Body of pancreas (tissue), 4 donors: ENCODE data around the gene MAML3. TPM values are rescaled to one million over a fixed set of nuclear protein-coding genes. Genes with fewer than 3 reads are reported as not detected.

Experiments
- ATAC-seq: fragments of 150-250 bp; one replicate; pipeline ENCODE4 v1.9.1; 2016
- DNase-seq, 4 donors: peaks; one replicate each; pipeline ENCODE4 v3.0.0-alpha.2; 2019
- H3K27ac ChIP-seq, 4 donors: fragments of 200-600 bp; sonication (generic); 1 replicate in 3 of 4; 2 replicates in 1 of 4; pipeline versions ENCODE4 v1.5.1 to v1.6.1; 2016 to 2019; ENCODE audit warnings: mild to moderate bottlenecking in 1 of 4, mixed read lengths in 1 of 4, moderate library complexity in 1 of 4
- H3K27me3 ChIP-seq, 2 donors: fragments of 200-600 bp; sonication (generic); one replicate each; pipeline ENCODE4 v1.6.0; 2016; ENCODE audit warnings: mild to moderate bottlenecking in 1 of 2
- H3K36me3 ChIP-seq, 2 donors: fragments of 200-600 bp; sonication (generic); replicated peaks in 1 of 2; 2 replicates each; pipeline ENCODE4 v1.5.1; 2016; ENCODE audit warnings: low read depth in 2 of 2; ENCODE audit not compliant: insufficient read depth in 1 of 2
- H3K4me1 ChIP-seq: fragments of 200-600 bp; sonication (generic); one replicate; pipeline ENCODE4 v1.6.0; 2016
- H3K4me3 ChIP-seq, 2 donors: fragments of 200-600 bp; sonication (generic); 1 replicate in 1 of 2; 2 replicates in 1 of 2; pipeline ENCODE4 v1.5.1; 2016 to 2019
- H3K9me3 ChIP-seq, 3 donors: fragments of 200-600 bp; sonication (generic); 1 replicate in 2 of 3; 2 replicates in 1 of 3; pipeline ENCODE4 v1.5.1; 2016
- POLR2A ChIP-seq, 3 donors: fragments of 450-650 bp; IDR thresholded peaks; one replicate each; pipeline ENCODE4 v1.6.1; 2016; ENCODE audit warnings: antibody characterized with exemption in 3 of 3, mild to moderate bottlenecking in 2 of 3
- WGBS, 2 donors: methylation state at CpG; one replicate each; pipeline ENCODE4 v1.1.5; 2017; 5-methylcytosine and 5-hydroxymethylcytosine counted together
- intact Hi-C: fragments of 100-400 bp; cut with DNase I; formaldehyde crosslinking; loops from one replicate; pipeline ENCODE4 v1.15.1; 2023
- total RNA-seq, 2 donors: library from RNA; depleted of rRNA; stranded (reverse); fragments of >200 nt; gene quantifications; one replicate each; pipeline ENCODE4 v1.1.0, GENCODE V29; 2016
- TF ChIP-seq, protein P1 (sequence below), 7 experiments: fragments of 450-650 bp in 4 of 7; fragments of 200-600 bp in 3 of 7; sonication (generic) in 3 of 7; IDR thresholded peaks; one replicate each; pipeline ENCODE4 v1.5.1; 2016 to 2019; ENCODE audit warnings: antibody characterized with exemption in 7 of 7

Gene MAML3
- total RNA-seq, 2 donors from 2014 or later, result 11.2 to 11.4 TPM

GRCh38 chr4:140144050-140144449 lies 9.9 kb downstream of the MAML3 start:
- ATAC-seq, result no peak
- Histone ChIP-seq H3K4me1 (peaks cover 45% of the 10 kb centered on the region), H3K36me3 (no peaks in the 10 kb centered on the region), H3K27ac (no peak overlapping the region), H3K27me3 (no peaks in the 10 kb centered on the region), H3K9me3 (no peaks in the 10 kb centered on the region), H3K4me3 (no peak overlapping the region)
- intact Hi-C loops, result no loop called here
- WGBS, 2 donors, result 48 to 79% methylated on average over 5 of the region's 5 CpGs
- peak in 1 of 4 donors; percentile 24 for DNase-seq
- TF ChIP-seq, protein P1, sequence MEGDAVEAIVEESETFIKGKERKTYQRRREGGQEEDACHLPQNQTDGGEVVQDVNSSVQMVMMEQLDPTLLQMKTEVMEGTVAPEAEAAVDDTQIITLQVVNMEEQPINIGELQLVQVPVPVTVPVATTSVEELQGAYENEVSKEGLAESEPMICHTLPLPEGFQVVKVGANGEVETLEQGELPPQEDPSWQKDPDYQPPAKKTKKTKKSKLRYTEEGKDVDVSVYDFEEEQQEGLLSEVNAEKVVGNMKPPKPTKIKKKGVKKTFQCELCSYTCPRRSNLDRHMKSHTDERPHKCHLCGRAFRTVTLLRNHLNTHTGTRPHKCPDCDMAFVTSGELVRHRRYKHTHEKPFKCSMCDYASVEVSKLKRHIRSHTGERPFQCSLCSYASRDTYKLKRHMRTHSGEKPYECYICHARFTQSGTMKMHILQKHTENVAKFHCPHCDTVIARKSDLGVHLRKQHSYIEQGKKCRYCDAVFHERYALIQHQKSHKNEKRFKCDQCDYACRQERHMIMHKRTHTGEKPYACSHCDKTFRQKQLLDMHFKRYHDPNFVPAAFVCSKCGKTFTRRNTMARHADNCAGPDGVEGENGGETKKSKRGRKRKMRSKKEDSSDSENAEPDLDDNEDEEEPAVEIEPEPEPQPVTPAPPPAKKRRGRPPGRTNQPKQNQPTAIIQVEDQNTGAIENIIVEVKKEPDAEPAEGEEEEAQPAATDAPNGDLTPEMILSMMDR (IDR thresholded peaks at IDR 0.05), result no peak
- TF ChIP-seq POLR2A (IDR thresholded peaks at IDR 0.05), result no peak

- 6 to 15% methylated on average over 4 of the region's 4 CpGs for WGBS, 2 donors
- H3K27me3 ChIP-seq, result no peaks in the 10 kb centered on the region
- intact Hi-C loops, result no loop called here
- peaks cover 48% of the 10 kb centered on the region for H3K4me1 ChIP-seq
- H3K36me3 ChIP-seq, result no peaks in the 10 kb centered on the region
- no peak for TF ChIP-seq POLR2A (IDR thresholded peaks at IDR 0.05)
- TF ChIP-seq, protein P1 (IDR thresholded peaks at IDR 0.05), result no peak
- DNase-seq (peak in 2 of 4 donors; percentile 33 to 44), ATAC-seq (peak; percentile 55)
- peak overlapping the region; percentile 13 to 76 (median 62) for H3K27ac ChIP-seq
- H3K4me3 ChIP-seq, result no peak overlapping the region
- H3K9me3 ChIP-seq, result no peaks in the 10 kb centered on the region
Measured at GRCh38 chr4:140141210-140141835, 12.7 kb downstream of the MAML3 start.

- intact Hi-C loops, result no loop called here
- ATAC-seq, result no peak
Measured at GRCh38 chr4:140140566-140140965, 13.4 kb downstream of the MAML3 start.

GRCh38 chr4:140138428-140138827 lies 15.6 kb downstream of the MAML3 start:
- Histone ChIP-seq H3K27me3 (no peaks in the 10 kb centered on the region), H3K27ac (peak overlapping the region in 3 of 4 donors; percentile 0 to 17 (median 15)), H3K4me3 (no peak overlapping the region), H3K4me1 (peaks cover 46% of the 10 kb centered on the region), H3K36me3 (no peaks in the 10 kb centered on the region), H3K9me3 (no peaks in the 10 kb centered on the region)
- no peak for TF ChIP-seq POLR2A (IDR thresholded peaks at IDR 0.05)
- TF ChIP-seq, protein P1 (IDR thresholded peaks at IDR 0.05), result no peak
- 19 to 31% methylated on average over 6 of the region's 6 CpGs for WGBS, 2 donors
- DNase-seq, result peak; percentile 49 to 78 (median 64)
- ATAC-seq, result peak; percentile 81
- intact Hi-C loops, result no loop called here

More at GRCh38 chr4:140140566-140140965, 13.4 kb downstream of the MAML3 start:
- peaks cover 50% of the 10 kb centered on the region for H3K4me1 ChIP-seq
- TF ChIP-seq, protein P1 (IDR thresholded peaks at IDR 0.05), result no peak
- TF ChIP-seq POLR2A (IDR thresholded peaks at IDR 0.05), result no peak
- H3K36me3 ChIP-seq, result no peaks in the 10 kb centered on the region
- H3K4me3 ChIP-seq, result no peak overlapping the region
- no peaks in the 10 kb centered on the region for H3K9me3 ChIP-seq
- no peak for DNase-seq
- H3K27ac ChIP-seq, result peak overlapping the region in 3 of 4 donors; percentile 56 to 76 (median 67)
- WGBS, 2 donors, result 56 to 65% methylated on average over 3 of the region's 3 CpGs
- H3K27me3 ChIP-seq, result no peaks in the 10 kb centered on the region

DNA sequence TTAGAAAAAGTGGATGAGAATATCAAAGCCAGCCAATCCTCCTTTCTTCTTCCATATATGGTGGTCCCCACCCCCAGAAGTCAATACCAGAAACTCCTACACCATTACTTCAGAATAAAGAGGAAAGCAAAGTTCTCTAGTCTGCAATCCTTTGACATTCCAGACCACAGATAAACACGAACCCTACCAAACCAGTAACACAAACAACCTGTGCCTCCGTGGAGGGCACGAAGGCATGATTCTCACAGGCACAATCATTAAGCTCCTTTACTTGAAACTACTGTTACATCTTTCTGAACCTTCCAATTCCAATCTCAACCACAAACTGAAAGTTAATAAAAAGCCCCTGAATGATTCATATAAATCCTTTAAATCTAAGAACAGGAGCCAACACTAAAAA lies 16.3 kb downstream of the MAML3 start:
- Histone ChIP-seq H3K4me3 (no peak overlapping the region), H3K27me3 (no peaks in the 10 kb centered on the region), H3K27ac (peak overlapping the region in 3 of 4 donors; percentile 0 to 17 (median 15)), H3K9me3 (no peaks in the 10 kb centered on the region), H3K4me1 (peaks cover 46% of the 10 kb centered on the region), H3K36me3 (no peaks in the 10 kb centered on the region)
- DNase-seq (no peak), ATAC-seq (no peak)
- 11 to 30% methylated on average over 3 of the region's 3 CpGs for WGBS, 2 donors
- no peak for TF ChIP-seq POLR2A (IDR thresholded peaks at IDR 0.05)
- TF ChIP-seq, protein P1 (IDR thresholded peaks at IDR 0.05), result no peak
- intact Hi-C loops, result no loop called here
